ENCODE data around the gene NOL8. TPM values are rescaled to one million over a fixed set of nuclear protein-coding genes. Genes with fewer than 3 reads are reported as not detected.
A peak's percentile ranks its signal among the peaks of the same experiment; 100 is the strongest.

NOL8 gene
- total and polyA plus RNA-seq, 2 experiments from 2014 or later = 26.0 to 42.7 TPM

DNA sequence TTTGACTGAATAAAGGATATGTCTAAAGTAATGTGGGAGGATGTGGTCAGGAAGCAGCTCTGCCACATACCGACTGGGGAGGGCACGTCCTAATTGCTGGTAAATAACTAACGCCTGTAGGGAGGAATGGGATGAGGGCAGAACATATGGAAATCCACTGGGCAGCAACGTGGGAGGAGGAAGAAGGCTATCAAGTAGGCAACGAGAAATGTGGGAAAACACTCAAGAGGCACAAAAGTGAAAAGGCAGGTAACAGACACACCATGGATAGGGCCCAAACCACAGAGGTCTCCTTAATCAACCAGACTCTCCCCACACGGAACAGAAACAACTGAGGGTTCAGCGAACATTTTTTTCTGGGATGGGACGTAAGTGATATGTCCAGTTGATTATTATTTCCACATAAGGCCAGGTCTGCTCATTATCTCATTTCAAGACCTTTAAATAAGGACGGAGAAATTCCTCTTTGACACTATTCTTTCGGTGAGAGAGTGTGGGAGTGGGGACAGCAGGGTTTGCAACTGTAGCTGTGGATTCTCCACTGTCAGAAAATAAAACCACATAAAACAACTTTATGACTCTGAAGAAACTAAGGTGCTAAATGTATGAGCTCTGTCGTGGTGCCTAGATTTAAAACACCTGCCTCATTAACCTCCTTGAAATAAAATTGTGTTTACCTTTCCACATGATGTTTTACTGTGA lies 48.7 kb downstream of the NOL8 start:
- peaks cover 96% of the 10 kb centered on the region for H3K36me3 ChIP-seq (ENCODE audit: insufficient read depth)
- DNase-seq (ENCODE audit: low spot score) (no peak), ATAC-seq (no peak)
- no peaks in the 10 kb centered on the region for H3K27me3 ChIP-seq (ENCODE audit: insufficient read depth)
- peaks cover 14% of the 10 kb centered on the region for H4K20me1 ChIP-seq (replicated peaks; ENCODE audit: insufficient read depth)
- peaks cover 27% of the 10 kb centered on the region for H3K79me2 ChIP-seq (replicated peaks; ENCODE audit: insufficient read depth)
- Mint-ChIP-seq H3K27me3 (ENCODE audit: insufficient read depth, low read depth, poor library complexity) (no peaks in the 10 kb centered on the region), H3K4me3 (no peak overlapping the region), H3K9me3 (no peaks in the 10 kb centered on the region), H3K27ac (peak overlapping the region; percentile 5; the same call in 1 of the 2 replicates), H3K4me1 (no peaks in the 10 kb centered on the region), H3K36me3 (ENCODE audit: low read depth) (peaks cover 94% of the 10 kb centered on the region)
- no peaks in the 10 kb centered on the region for H3K4me1 ChIP-seq (ENCODE audit: insufficient read depth)
- no peak overlapping the region for H3K27ac ChIP-seq (ENCODE audit: low read depth)
- no peak overlapping the region for H3K4me3 ChIP-seq
- H3K4me2 ChIP-seq = no peak overlapping the region
- TF ChIP-seq, protein P1, sequence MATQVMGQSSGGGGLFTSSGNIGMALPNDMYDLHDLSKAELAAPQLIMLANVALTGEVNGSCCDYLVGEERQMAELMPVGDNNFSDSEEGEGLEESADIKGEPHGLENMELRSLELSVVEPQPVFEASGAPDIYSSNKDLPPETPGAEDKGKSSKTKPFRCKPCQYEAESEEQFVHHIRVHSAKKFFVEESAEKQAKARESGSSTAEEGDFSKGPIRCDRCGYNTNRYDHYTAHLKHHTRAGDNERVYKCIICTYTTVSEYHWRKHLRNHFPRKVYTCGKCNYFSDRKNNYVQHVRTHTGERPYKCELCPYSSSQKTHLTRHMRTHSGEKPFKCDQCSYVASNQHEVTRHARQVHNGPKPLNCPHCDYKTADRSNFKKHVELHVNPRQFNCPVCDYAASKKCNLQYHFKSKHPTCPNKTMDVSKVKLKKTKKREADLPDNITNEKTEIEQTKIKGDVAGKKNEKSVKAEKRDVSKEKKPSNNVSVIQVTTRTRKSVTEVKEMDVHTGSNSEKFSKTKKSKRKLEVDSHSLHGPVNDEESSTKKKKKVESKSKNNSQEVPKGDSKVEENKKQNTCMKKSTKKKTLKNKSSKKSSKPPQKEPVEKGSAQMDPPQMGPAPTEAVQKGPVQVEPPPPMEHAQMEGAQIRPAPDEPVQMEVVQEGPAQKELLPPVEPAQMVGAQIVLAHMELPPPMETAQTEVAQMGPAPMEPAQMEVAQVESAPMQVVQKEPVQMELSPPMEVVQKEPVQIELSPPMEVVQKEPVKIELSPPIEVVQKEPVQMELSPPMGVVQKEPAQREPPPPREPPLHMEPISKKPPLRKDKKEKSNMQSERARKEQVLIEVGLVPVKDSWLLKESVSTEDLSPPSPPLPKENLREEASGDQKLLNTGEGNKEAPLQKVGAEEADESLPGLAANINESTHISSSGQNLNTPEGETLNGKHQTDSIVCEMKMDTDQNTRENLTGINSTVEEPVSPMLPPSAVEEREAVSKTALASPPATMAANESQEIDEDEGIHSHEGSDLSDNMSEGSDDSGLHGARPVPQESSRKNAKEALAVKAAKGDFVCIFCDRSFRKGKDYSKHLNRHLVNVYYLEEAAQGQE (IDR thresholded peaks at IDR 0.05; ENCODE audit: unreplicated experiment) = no peak
- TF ChIP-seq, protein P2, sequence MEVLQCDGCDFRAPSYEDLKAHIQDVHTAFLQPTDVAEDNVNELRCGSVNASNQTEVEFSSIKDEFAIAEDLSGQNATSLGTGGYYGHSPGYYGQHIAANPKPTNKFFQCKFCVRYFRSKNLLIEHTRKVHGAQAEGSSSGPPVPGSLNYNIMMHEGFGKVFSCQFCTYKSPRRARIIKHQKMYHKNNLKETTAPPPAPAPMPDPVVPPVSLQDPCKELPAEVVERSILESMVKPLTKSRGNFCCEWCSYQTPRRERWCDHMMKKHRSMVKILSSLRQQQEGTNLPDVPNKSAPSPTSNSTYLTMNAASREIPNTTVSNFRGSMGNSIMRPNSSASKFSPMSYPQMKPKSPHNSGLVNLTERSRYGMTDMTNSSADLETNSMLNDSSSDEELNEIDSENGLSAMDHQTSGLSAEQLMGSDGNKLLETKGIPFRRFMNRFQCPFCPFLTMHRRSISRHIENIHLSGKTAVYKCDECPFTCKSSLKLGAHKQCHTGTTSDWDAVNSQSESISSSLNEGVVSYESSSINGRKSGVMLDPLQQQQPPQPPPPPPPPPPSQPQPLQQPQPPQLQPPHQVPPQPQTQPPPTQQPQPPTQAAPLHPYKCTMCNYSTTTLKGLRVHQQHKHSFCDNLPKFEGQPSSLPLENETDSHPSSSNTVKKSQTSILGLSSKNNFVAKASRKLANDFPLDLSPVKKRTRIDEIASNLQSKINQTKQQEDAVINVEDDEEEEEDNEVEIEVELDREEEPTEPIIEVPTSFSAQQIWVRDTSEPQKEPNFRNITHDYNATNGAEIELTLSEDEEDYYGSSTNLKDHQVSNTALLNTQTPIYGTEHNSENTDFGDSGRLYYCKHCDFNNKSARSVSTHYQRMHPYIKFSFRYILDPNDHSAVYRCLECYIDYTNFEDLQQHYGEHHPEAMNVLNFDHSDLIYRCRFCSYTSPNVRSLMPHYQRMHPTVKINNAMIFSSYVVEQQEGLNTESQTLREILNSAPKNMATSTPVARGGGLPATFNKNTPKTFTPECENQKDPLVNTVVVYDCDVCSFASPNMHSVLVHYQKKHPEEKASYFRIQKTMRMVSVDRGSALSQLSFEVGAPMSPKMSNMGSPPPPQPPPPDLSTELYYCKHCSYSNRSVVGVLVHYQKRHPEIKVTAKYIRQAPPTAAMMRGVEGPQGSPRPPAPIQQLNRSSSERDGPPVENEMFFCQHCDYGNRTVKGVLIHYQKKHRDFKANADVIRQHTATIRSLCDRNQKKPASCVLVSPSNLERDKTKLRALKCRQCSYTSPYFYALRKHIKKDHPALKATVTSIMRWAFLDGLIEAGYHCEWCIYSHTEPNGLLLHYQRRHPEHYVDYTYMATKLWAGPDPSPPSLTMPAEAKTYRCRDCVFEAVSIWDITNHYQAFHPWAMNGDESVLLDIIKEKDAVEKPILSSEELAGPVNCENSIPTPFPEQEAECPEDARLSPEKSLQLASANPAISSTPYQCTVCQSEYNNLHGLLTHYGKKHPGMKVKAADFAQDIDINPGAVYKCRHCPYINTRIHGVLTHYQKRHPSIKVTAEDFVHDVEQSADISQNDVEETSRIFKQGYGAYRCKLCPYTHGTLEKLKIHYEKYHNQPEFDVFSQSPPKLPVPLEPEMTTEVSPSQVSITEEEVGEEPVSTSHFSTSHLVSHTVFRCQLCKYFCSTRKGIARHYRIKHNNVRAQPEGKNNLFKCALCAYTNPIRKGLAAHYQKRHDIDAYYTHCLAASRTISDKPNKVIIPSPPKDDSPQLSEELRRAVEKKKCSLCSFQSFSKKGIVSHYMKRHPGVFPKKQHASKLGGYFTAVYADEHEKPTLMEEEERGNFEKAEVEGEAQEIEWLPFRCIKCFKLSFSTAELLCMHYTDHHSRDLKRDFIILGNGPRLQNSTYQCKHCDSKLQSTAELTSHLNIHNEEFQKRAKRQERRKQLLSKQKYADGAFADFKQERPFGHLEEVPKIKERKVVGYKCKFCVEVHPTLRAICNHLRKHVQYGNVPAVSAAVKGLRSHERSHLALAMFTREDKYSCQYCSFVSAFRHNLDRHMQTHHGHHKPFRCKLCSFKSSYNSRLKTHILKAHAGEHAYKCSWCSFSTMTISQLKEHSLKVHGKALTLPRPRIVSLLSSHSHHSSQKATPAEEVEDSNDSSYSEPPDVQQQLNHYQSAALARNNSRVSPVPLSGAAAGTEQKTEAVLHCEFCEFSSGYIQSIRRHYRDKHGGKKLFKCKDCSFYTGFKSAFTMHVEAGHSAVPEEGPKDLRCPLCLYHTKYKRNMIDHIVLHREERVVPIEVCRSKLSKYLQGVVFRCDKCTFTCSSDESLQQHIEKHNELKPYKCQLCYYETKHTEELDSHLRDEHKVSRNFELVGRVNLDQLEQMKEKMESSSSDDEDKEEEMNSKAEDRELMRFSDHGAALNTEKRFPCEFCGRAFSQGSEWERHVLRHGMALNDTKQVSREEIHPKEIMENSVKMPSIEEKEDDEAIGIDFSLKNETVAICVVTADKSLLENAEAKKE (CRISPR knock-in tag; IDR thresholded peaks at IDR 0.05) = no peak
- no peak for TF ChIP-seq NANOG (IDR thresholded peaks at IDR 0.05; ENCODE audit: borderline replicate concordance)
- TF ChIP-seq ZNF114 (CRISPR knock-in tag; IDR thresholded peaks at IDR 0.05) = no peak
- no peak for TF ChIP-seq EZH2 (IDR thresholded peaks at IDR 0.05; ENCODE audit: low read depth, unreplicated experiment)
- TF ChIP-seq JUNB (IDR thresholded peaks at IDR 0.05; ENCODE audit: unreplicated experiment) = no peak
- TF ChIP-seq STAT1 (IDR thresholded peaks at IDR 0.05; ENCODE audit: unreplicated experiment) = no peak
- TF ChIP-seq EZH2phosphoT487 (IDR thresholded peaks at IDR 0.05; ENCODE audit: unreplicated experiment) = no peak
- TF ChIP-seq, protein P3, sequence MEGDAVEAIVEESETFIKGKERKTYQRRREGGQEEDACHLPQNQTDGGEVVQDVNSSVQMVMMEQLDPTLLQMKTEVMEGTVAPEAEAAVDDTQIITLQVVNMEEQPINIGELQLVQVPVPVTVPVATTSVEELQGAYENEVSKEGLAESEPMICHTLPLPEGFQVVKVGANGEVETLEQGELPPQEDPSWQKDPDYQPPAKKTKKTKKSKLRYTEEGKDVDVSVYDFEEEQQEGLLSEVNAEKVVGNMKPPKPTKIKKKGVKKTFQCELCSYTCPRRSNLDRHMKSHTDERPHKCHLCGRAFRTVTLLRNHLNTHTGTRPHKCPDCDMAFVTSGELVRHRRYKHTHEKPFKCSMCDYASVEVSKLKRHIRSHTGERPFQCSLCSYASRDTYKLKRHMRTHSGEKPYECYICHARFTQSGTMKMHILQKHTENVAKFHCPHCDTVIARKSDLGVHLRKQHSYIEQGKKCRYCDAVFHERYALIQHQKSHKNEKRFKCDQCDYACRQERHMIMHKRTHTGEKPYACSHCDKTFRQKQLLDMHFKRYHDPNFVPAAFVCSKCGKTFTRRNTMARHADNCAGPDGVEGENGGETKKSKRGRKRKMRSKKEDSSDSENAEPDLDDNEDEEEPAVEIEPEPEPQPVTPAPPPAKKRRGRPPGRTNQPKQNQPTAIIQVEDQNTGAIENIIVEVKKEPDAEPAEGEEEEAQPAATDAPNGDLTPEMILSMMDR (conservative IDR thresholded peaks at IDR 0.05; ENCODE audit: low read depth in 2 of 2) = no peak
- TF ChIP-seq POLR2AphosphoS5 (IDR thresholded peaks at IDR 0.05; ENCODE audit: low read depth) = no peak
- no peak for TF ChIP-seq CREB1 (CRISPR knock-in tag; IDR thresholded peaks at IDR 0.05; ENCODE audit: low read depth)
- TF ChIP-seq, protein P4, sequence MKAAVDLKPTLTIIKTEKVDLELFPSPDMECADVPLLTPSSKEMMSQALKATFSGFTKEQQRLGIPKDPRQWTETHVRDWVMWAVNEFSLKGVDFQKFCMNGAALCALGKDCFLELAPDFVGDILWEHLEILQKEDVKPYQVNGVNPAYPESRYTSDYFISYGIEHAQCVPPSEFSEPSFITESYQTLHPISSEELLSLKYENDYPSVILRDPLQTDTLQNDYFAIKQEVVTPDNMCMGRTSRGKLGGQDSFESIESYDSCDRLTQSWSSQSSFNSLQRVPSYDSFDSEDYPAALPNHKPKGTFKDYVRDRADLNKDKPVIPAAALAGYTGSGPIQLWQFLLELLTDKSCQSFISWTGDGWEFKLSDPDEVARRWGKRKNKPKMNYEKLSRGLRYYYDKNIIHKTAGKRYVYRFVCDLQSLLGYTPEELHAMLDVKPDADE (IDR thresholded peaks at IDR 0.05) = no peak
- TF ChIP-seq ZNF331 (CRISPR knock-in tag; IDR thresholded peaks at IDR 0.05; ENCODE audit: low read depth) = no peak
- H2AFZ ChIP-seq = no peak overlapping the region
- H3K9me2 ChIP-seq (ENCODE audit: insufficient read depth) = no peaks in the 10 kb centered on the region
- no peaks in the 10 kb centered on the region for H3F3A ChIP-seq (replicated peaks; ENCODE audit: low read depth)

Measured in GM23338 (cell line).